Lower leg skin (tissue), 3 donors: Measurements from ENCODE around the gene PPP2R5C.

Experiments
- POLR2A ChIP-seq, 2 donors: fragments of 450-650 bp; IDR thresholded peaks; one replicate each; pipeline ENCODE4 v1.6.1; 2016 to 2017; ENCODE audit warnings: antibody characterized with exemption in 2 of 2, mild to moderate bottlenecking in 1 of 2, moderate library complexity in 1 of 2
- TF ChIP-seq, protein P1 (sequence below), 3 donors: fragments of 450-650 bp; IDR thresholded peaks; one replicate each; pipeline ENCODE4 v1.5.1; 2016; ENCODE audit warnings: antibody characterized with exemption in 3 of 3, mild to moderate bottlenecking in 3 of 3, moderate library complexity in 2 of 3

DNA sequence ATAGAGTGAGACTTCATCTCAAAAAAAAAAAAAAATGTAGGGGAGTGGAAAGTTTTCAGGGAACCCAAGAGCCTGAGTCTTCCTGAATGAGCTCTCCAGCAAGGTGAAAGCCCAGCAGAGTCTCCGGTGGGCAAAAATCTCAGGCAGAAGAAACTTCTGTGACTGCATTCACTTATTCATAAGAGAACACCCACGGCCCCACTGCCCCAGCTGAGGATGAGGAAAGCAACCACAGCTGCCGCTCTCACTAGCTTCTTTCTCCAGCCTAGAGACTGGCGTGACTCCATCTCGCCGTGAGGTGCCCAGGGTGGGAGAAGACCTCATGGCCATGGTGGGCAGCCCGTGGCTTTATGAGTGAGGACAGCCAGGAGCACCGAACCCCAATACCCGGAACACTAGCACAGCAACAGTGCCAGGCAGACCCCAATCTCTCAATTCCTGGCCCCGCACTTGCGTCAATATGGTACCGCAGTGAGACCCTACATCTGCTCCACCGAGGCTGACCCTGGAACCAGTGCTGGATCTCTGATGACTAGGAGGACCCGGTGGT, 173.2 kb downstream of the PPP2R5C start:
- TF ChIP-seq, protein P1, sequence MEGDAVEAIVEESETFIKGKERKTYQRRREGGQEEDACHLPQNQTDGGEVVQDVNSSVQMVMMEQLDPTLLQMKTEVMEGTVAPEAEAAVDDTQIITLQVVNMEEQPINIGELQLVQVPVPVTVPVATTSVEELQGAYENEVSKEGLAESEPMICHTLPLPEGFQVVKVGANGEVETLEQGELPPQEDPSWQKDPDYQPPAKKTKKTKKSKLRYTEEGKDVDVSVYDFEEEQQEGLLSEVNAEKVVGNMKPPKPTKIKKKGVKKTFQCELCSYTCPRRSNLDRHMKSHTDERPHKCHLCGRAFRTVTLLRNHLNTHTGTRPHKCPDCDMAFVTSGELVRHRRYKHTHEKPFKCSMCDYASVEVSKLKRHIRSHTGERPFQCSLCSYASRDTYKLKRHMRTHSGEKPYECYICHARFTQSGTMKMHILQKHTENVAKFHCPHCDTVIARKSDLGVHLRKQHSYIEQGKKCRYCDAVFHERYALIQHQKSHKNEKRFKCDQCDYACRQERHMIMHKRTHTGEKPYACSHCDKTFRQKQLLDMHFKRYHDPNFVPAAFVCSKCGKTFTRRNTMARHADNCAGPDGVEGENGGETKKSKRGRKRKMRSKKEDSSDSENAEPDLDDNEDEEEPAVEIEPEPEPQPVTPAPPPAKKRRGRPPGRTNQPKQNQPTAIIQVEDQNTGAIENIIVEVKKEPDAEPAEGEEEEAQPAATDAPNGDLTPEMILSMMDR (IDR thresholded peaks at IDR 0.05): no peak
- no peak for TF ChIP-seq POLR2A (IDR thresholded peaks at IDR 0.05)
